ENCODE data around the gene FAM90A26. TPM values are rescaled to one million over a fixed set of nuclear protein-coding genes. Genes with fewer than 3 reads are reported as not detected.
"Not testable (repeated sequence)": the region's sequence is repeated elsewhere in the genome, so short reads cannot be mapped to it uniquely, and the experiment has no call there.

Gene FAM90A26
- polyA plus RNA-seq, 3 donors from 2014 or later: not detected

DNA sequence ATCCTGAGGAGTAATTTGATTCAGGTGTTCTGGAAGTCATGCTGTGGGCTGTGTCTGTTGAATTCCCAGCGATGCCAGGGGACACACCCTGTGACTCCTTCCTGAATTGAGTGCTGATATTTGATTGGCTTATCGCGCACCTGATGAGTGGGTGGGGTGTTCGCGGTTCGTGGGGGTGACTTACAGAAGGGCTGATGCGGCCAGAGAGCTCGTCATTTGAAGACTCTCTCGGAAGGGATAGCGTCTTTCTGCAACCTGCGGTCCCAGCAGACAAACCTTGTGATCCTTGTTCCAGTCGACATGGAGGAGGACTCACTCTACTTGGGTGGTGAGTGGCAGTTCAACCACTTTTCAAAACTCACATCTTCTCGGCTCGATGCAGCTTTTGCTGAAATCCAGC is 54.4 kb downstream of the FAM90A26 start, which contains the start of gene USP17L13:
Gene USP17L13 (plus strand): TSS at position 301 of the 400 bp plus-strand sequence. CDS start 0 bp downstream, at position 301.
- H3K27ac Mint-ChIP-seq; H3K9me3 Mint-ChIP-seq; H3K4me1 Mint-ChIP-seq; H3K4me3 Mint-ChIP-seq; H3K36me3 Mint-ChIP-seq; DNase-seq; H3K27me3 Mint-ChIP-seq (ENCODE audit: low read depth in 3 of 3): not testable (repeated sequence)

Other genes with a start within 250 kb of the FAM90A26 start
- not detected for gene USP17L10, start 40.2 kb downstream of the FAM90A26 start, polyA plus RNA-seq
- gene USP17L11, start 45.0 kb downstream of the FAM90A26 start, polyA plus RNA-seq: not detected
- gene USP17L12, start 49.7 kb downstream of the FAM90A26 start, polyA plus RNA-seq: not detected
- gene USP17L13, start 54.5 kb downstream of the FAM90A26 start, polyA plus RNA-seq: not detected
- gene USP17L15, start 64.0 kb downstream of the FAM90A26 start, polyA plus RNA-seq: not detected
- gene USP17L17, start 73.5 kb downstream of the FAM90A26 start, polyA plus RNA-seq: not detected
- gene USP17L18, start 78.2 kb downstream of the FAM90A26 start, polyA plus RNA-seq: not detected
- not detected for gene USP17L19, start 83.0 kb downstream of the FAM90A26 start, polyA plus RNA-seq
- not detected for gene USP17L20, start 87.7 kb downstream of the FAM90A26 start, polyA plus RNA-seq
- not detected for gene USP17L21, start 92.5 kb downstream of the FAM90A26 start, polyA plus RNA-seq
- gene USP17L22, start 97.2 kb downstream of the FAM90A26 start, polyA plus RNA-seq: not detected
- not detected for gene USP17L24, start 154.8 kb downstream of the FAM90A26 start, polyA plus RNA-seq
- gene USP17L25, start 159.5 kb downstream of the FAM90A26 start, polyA plus RNA-seq: not detected
- not detected for gene USP17L26, start 164.2 kb downstream of the FAM90A26 start, polyA plus RNA-seq
- not detected for gene USP17L5, start 169.0 kb downstream of the FAM90A26 start, polyA plus RNA-seq
- not detected for gene USP17L27, start 173.7 kb downstream of the FAM90A26 start, polyA plus RNA-seq
- not detected for gene USP17L28, start 178.5 kb downstream of the FAM90A26 start, polyA plus RNA-seq
- gene USP17L29, start 183.2 kb downstream of the FAM90A26 start, polyA plus RNA-seq: not detected
- gene USP17L30, start 192.7 kb downstream of the FAM90A26 start, polyA plus RNA-seq: not detected